ENCODE data around the gene DDX56.
A peak's percentile ranks its signal among the peaks of the same experiment; 100 is the strongest.
"Not testable (repeated sequence)": the region's sequence is repeated elsewhere in the genome, so short reads cannot be mapped to it uniquely, and the experiment has no call there.

The DDX56 gene

GRCh38 chr7:44595934-44596635, 22.4 kb upstream of the DDX56 start:
- no peak for DNase-seq

GRCh38 chr7:44590910-44591309, 17.2 kb upstream of the DDX56 start:
- DNase-seq: no peak

- DNase-seq: peak; percentile 15
Observed at GRCh38 chr7:44587843-44588711, 14.4 kb upstream of the DDX56 start.

- DNase-seq: no peak
Observed at GRCh38 chr7:44583146-44583865, 9.6 kb upstream of the DDX56 start.

DNA sequence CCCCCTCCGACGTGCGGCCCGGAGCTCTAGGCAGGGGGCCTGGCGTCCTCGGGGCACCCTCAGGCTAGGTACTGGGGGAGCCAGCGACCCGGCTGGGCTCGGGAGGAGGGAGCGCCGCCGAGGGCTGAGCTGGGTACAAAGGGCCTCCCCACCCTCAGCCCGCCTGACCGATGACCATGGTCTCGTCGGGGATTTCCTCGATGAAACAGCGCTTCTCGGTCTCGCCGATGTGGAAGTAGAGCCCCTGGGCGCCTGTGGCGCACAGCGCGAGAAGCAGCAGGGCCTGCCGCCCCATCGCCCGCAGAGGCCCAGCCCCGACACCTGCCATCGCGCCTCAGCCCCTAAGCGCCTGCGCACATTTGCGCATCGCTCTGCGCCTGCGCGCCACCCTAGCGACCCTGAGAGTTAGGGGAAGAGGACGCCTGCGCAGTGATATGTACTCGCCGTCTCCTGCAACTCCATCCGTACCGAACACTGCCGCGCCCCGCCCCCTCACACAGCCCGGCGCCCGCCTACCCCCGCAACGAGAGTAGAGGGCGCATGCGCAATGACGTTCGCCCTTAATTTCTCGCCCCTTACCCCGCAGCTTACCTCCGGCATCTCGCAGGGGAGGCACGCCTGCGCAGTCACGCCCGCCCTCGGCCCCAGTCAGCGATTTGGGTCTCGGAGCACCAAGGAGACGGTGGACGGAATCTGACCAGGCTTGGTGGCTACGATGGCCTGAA, 8.3 kb upstream of the DDX56 start, which contains the start of gene TMED4:
Gene TMED4, minus strand, starts transcription at position 353 of the 725 bp plus-strand sequence. Its CDS starts 25 bp downstream, at position 328.
- peak; percentile 98 for DNase-seq

DNA sequence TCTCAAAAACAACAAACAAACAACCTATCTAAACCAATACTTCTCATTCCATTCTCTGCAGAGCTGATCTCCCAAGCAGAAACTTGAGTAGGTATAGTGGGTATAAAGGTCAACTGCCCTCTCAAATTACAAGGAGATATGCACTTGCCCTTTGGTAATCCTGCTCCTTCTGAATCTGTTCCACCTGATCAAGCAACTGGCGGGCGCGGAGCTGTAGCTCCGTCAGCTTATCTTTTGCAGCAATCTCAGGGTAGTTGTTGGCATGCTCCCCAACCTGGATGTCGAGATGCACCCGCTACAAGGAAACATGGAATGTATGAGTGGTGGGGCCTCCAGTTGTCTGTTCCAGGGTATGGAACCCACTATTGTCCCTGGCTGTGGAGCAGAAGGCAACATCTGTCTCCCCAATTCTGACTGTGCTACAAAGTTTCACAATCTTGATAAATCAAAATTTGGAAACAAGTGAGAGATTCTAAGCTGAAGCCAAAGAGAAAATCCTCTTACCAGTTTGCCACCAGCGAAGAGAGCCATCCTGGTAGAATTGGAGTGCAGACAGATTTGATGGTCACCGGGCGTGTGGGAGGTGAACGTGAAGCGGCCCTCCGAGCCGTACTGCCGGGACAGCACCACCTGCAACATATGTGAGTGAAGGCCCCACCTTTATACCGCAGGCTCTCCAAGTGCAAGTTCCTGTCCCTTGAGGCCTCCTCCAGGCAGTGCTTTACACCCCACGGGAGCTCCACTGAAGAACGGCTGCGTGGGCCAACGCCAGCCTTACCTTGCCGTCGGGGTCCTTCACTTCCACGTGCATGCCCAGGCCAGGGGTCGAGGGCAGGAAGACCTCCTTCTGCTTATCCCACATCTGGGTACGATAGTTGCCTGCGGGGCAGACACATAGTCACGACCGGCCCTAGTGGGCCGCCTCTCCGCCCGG, 7.5 kb upstream of the DDX56 start:
- DNase-seq: peak; percentile 33

DNA sequence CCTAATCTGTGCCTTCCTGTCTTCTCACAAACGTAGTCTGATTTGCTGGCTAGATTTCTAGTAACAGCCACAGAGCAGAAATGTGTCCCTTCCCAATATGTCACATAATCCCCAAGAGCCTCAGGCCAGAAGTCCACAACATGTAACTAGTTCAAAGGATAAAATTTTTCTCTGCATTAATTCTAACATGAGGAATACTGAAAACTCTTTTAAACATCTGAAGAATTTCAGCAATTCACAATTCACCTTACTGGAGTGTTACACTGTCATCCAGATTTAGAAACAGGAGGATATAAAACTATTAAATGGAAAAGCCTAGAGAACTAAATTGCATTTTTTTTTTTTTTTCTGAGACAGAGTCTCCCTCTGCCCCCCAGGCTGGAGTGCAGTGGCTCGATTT, 2.5 kb upstream of the DDX56 start:
- DNase-seq: no peak

DNA sequence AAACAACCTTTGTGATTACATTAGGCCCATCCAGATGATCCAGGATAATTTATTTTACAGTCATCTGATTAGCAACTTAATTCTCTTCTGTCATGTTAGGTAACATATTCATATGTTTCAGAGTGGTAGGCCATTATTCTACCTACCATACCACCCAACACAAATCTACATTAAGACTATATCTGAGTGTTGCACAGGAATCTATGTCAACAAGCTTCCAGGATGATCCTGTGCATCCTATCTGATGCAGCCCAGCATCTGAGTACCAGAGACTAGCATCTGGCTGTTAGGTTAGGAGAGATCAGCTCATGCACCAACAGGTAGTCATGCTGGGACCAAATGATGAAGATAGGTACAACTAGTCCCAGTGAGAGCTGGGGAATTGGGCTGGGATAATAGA, 1.3 kb upstream of the DDX56 start:
- no peak for DNase-seq

GRCh38 chr7:44574287-44574872, 672 bp upstream of the DDX56 start:
- DNase-seq: peak; percentile 20

DNA sequence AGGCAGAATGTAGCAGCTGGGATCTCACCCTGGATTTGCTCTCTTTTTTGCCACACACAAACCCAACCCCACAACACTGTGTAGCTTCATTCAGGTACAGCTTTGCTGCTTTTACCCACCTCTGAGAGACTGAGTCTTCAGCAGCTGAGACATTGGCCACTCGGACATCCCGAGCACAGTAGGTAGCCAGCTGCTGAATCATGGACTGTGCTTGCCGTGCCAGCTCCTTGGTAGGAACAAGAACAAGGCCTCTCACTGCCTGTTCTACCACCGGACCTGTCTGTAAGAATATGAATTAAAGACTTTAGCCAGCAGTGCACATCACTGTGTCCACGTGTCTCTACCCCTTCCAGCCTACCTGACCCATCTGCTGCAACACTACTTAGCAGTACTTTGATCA, 937 bp downstream of the DDX56 start:
- DNase-seq: no peak

GRCh38 chr7:44569959-44570358, 3.7 kb downstream of the DDX56 start:
- DNase-seq: no peak

DNA sequence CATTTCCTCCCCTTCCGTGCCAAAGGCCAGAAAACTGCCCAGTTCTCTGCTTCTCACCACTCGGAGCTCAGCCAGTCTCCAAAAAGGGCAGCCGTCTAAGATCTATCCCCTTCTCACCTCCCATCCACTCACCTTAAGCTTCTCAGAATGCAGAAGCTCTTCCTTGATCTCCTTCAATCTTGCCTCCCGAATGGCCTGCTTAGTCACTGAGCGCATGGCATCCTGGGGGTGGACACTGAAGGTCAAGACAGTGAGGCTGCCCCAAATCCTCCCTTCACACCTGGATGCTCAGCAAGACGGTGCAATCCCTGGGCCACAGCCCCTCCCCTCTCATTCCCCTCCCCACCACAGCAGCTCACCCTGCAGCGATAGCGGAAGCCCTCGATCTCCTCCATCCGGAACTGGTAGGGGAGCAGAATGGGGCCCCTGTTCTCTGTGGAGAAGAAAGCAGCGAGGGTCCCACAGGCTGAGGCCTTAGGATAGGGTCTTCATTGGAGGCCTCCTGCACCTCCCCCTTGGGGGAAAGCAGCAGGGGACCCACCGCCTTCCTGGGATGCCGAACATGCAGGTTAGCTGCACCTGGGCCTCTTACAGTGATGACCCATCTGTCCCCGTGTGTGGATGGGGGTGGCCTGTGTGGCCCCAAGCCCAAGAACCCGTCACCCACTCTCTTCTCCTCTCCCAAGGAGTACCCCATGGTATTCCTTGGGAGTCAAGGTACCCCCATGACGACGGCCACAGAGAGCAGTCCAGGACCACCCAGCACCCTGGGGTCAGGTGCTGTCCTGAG, 4.7 kb downstream of the DDX56 start:
- DNase-seq: no peak

DNA sequence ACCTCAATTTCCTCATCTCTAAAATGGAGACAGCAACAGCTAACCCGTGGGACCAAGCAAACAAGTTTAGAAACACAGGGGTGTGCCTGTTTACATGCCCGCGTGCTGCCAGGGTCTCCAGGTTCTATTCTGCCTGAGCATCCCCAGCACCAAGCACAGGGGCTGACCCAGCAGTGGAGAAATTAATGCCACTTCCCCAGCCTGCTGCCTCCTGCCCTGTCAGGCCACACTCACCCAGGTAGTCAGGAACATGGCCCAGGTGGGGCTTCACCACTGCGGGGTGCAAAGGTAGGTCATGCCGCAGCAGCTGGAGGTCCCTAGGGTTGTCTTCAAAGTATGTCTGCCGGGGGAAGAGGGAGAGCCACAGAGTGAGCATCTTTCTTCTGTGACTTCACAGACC, 5.8 kb downstream of the DDX56 start:
- no peak for DNase-seq

GRCh38 chr7:44566680-44567079, 7.0 kb downstream of the DDX56 start:
- DNase-seq: no peak

DNA sequence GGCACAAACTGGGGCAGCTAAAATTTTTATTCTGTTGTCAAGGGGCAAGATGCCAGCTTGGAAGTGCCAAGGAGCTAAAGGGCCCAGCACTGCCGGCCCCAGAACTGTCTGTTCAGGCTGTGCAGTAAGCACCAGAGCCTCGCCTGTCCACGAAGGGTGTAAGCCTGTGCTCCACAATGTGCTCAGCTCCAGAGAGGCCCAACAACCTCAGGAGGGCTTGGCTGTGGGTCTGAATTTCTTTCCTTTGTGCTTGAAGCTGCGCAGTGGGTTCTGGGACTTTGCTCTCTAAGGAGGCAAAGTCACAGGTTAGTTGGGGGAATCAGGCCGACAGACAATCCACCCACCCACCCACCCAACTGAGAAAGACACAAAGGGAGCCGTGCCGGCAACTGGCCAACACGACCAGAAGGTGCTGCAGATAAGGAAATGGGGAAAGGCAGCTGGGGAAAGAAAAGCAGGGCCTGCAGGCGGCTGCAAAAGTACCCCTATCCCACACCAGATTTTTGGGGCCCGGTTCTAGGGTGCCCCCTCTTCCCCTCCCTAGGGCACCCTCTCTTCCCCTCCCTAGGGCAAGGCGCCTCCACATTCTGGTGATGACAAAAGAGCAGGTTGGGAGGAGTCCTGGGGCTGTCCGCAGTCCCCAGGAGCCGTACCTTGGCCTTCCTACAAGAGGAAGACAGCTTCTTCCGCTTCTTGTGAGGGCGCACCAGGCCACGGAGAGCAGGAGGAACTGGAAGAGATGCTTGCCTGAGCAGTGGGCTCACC, 7.7 kb downstream of the DDX56 start:
- no peak for DNase-seq

- DNase-seq: peak; percentile 8
Observed at GRCh38 chr7:44565097-44565794, 8.5 kb downstream of the DDX56 start.

- DNase-seq: no peak
Observed at GRCh38 chr7:44564606-44565005, 9.1 kb downstream of the DDX56 start.

DNA sequence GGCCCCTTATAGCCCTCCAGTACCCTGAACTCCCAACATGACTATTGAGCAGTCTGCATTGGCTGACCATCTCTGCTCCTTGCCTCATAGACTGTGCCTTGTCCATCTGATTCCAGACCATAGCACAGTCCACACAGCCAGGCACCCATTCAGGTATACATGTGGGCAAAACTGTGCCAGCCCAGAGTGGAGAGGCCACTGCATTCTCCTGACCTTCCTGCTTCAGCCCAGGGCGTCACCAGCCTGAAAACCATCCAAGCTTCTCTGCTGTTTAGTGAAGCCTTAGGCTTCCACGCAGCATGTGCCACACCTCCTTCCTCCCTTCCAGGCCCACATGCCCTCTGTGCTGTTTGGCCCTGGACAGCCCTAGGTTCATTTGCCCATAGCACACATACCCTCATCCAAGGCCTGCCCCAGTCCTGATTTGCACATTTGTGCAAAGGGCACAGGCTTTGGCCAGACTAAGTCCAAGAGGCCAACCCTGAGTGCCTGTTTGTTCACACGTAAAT, 10.5 kb downstream of the DDX56 start:
- DNase-seq: no peak

GRCh38 chr7:44562622-44562962, 11.1 kb downstream of the DDX56 start:
- not testable (repeated sequence) for DNase-seq

Data from NCI-H2029 treated with DMSO at 0.1 percent for 48 hours (cell line).